HCT116 (cell line): ENCODE data around the gene RPL38.

Experiments used
- ATF3 ChIP-seq: IDR thresholded peaks from 2 replicates; pipeline ENCODE4 v1.6.1; 2012
- CEBPB ChIP-seq: IDR thresholded peaks from 2 replicates; pipeline ENCODE4 v1.6.1; 2012; ENCODE audit warnings: low read depth
- CTCF ChIP-seq, 3 experiments: fragments of 200-600 bp in 1 of 3; sonication (generic) in 1 of 3; IDR thresholded peaks in 2 of 3; conservative IDR thresholded peaks in 1 of 3; 2 replicates each; pipeline ENCODE4 v1.5.1; 2012 to 2017; ENCODE audit warnings: low read depth in 2 of 3, low read length in 2 of 3, antibody characterized with exemption in 1 of 3, borderline replicate concordance in 1 of 3, control low read depth in 1 of 3, mild to moderate bottlenecking in 1 of 3, mixed read lengths in 1 of 3, mixed run types in 1 of 3, moderate library complexity in 1 of 3; ENCODE audit not compliant: insufficient read depth in 1 of 3
- ELF1 ChIP-seq: IDR thresholded peaks from 2 replicates; pipeline ENCODE4 v1.6.1; 2012; ENCODE audit warnings: low read depth, borderline replicate concordance
- EZH2 ChIP-seq: fragments of 200-600 bp; sonication (generic); IDR thresholded peaks from 2 replicates; pipeline ENCODE4 v1.6.1; 2017; ENCODE audit warnings: antibody characterized with exemption, mixed run types
- MAX ChIP-seq: IDR thresholded peaks from 2 replicates; pipeline ENCODE4 v1.6.1; 2012
- POLR2A ChIP-seq: IDR thresholded peaks from 2 replicates; pipeline ENCODE4 v1.7.0; 2011; ENCODE audit warnings: borderline replicate concordance; ENCODE audit not compliant: insufficient read depth, insufficient read length; ENCODE audit errors: extremely low read depth
- POLR2AphosphoS5 ChIP-seq: IDR thresholded peaks from 2 replicates; pipeline ENCODE4 v1.6.1; 2011; ENCODE audit warnings: mild to moderate bottlenecking, low read depth, low read length, moderate library complexity
- YY1 ChIP-seq: IDR thresholded peaks from 2 replicates; pipeline ENCODE4 v1.6.1; 2011; ENCODE audit warnings: low read length, low read depth, moderate library complexity, mild to moderate bottlenecking; ENCODE audit not compliant: insufficient replicate concordance; ENCODE audit errors: extremely low read depth
- ZNF274 ChIP-seq: fragments of 200-500 bp; sonication (Bioruptor generic); IDR thresholded peaks from 2 replicates; pipeline ENCODE4 v1.6.1; 2014; ENCODE audit warnings: mild to moderate bottlenecking, low read depth, low read length, inconsistent platforms

GRCh38 chr17:74217888-74218287 is 14.4 kb downstream of the RPL38 start:
- no peak for TF ChIP-seq CTCF (IDR thresholded peaks at IDR 0.05 in 2 of 3, conservative IDR thresholded peaks at IDR 0.05 in 1 of 3; ENCODE audit: borderline replicate concordance in 1 of 3, insufficient read depth in 1 of 3, low read depth in 2 of 3, low read length in 2 of 3)
- no peak for TF ChIP-seq EZH2
- TF ChIP-seq ATF3: no peak
- no peak for TF ChIP-seq POLR2A
- TF ChIP-seq ELF1: no peak
- no peak for TF ChIP-seq CEBPB
- no peak for TF ChIP-seq POLR2AphosphoS5
- no peak for TF ChIP-seq YY1
- TF ChIP-seq ZNF274: no peak
- TF ChIP-seq MAX: no peak
